Loucy (cell line): ENCODE measurements around the gene DRAM1.
A peak's percentile ranks its signal among the peaks of the same experiment; 100 is the strongest.

Source experiments
- H2AFZ ChIP-seq: fragments of 200-600 bp; sonication (generic); 2 replicates; pipeline ENCODE4 v1.6.0; 2016; ENCODE audit warnings: antibody characterized with exemption, mild to moderate bottlenecking, low read length, moderate library complexity
- H3F3A ChIP-seq: fragments of 200-600 bp; 2 replicates; pipeline ENCODE4 v1.6.0; 2016; ENCODE audit warnings: antibody characterized with exemption, low read depth, mild to moderate bottlenecking
- H3K27me3 ChIP-seq: fragments of 200-600 bp; sonication (generic); 2 replicates; pipeline ENCODE4 v1.6.1; 2014; ENCODE audit warnings: low read length, mild to moderate bottlenecking; ENCODE audit not compliant: insufficient read depth, poor library complexity, severe bottlenecking
- H3K36me3 ChIP-seq: fragments of 200-600 bp; sonication (generic); 2 replicates; pipeline ENCODE4 v1.6.1; 2016; ENCODE audit warnings: low read length; ENCODE audit not compliant: insufficient read depth
- H3K4me1 ChIP-seq: fragments of 200-600 bp; sonication (generic); 2 replicates; pipeline ENCODE4 v1.5.1; 2014; ENCODE audit warnings: low read length, mild to moderate bottlenecking; ENCODE audit not compliant: insufficient read depth, poor library complexity, severe bottlenecking
- H3K4me2 ChIP-seq: fragments of 200-600 bp; sonication (generic); 2 replicates; pipeline ENCODE4 v1.6.0; 2014; ENCODE audit warnings: antibody characterized with exemption, low read length, low read depth, mild to moderate bottlenecking; ENCODE audit not compliant: poor library complexity, severe bottlenecking
- H3K4me3 ChIP-seq: fragments of 200-600 bp; sonication (generic); 2 replicates; pipeline ENCODE4 v1.5.1; 2014; ENCODE audit warnings: low read length, mild to moderate bottlenecking, mixed read lengths; ENCODE audit not compliant: poor library complexity, severe bottlenecking
- H3K79me2 ChIP-seq: fragments of 200-600 bp; sonication (generic); 2 replicates; pipeline ENCODE4 v1.6.1; 2014; ENCODE audit warnings: low read length; ENCODE audit not compliant: insufficient read depth
- H3K9ac ChIP-seq: fragments of 200-600 bp; sonication (generic); 2 replicates; pipeline ENCODE4 v1.6.0; 2014; ENCODE audit warnings: mild to moderate bottlenecking, low read depth, low read length, moderate library complexity; ENCODE audit not compliant: poor library complexity, severe bottlenecking
- H3K9me2 ChIP-seq: fragments of 200-600 bp; sonication (generic); replicated peaks from 2 replicates; pipeline ENCODE4 v1.6.1; 2016; ENCODE audit warnings: low read depth, low read length, mixed read lengths
- H3K9me3 ChIP-seq: fragments of 200-600 bp; sonication (generic); 2 replicates; pipeline ENCODE4 v1.6.1; 2014; ENCODE audit warnings: mild to moderate bottlenecking, antibody characterized with exemption, low read length, low read depth; ENCODE audit not compliant: insufficient read depth
- H4K20me1 ChIP-seq: fragments of 200-600 bp; sonication (generic); 2 replicates; pipeline ENCODE4 v1.6.0; 2014; ENCODE audit warnings: antibody characterized with exemption, low read length, mild to moderate bottlenecking; ENCODE audit not compliant: insufficient read depth, poor library complexity, severe bottlenecking
- CTCF ChIP-seq: fragments of 200-600 bp; sonication (generic); conservative IDR thresholded peaks from 2 replicates; pipeline ENCODE4 v1.5.1; 2014; ENCODE audit warnings: mild to moderate bottlenecking, antibody characterized with exemption, low read length
- EZH2phosphoT487 ChIP-seq: fragments of 200-600 bp; IDR thresholded peaks from 2 replicates; pipeline ENCODE4 v1.6.1; 2018; ENCODE audit warnings: antibody characterized with exemption, mild to moderate bottlenecking, moderate library complexity, borderline replicate concordance

Gene DRAM1

GRCh38 chr12:101876861-101877805, at the start of gene DRAM1:
Gene DRAM1 (plus strand): TSS chr12:101877580. CDS start chr12:101877790, 210 bp downstream.
- Histone ChIP-seq H4K20me1 (no peaks in the 10 kb centered on the region), H3K9me2 (no peaks in the 10 kb centered on the region), H3K36me3 (no peaks in the 10 kb centered on the region), H3K4me1 (peaks cover 7% of the 10 kb centered on the region), H3K27me3 (no peaks in the 10 kb centered on the region), H3K9ac (peak within 1 kb of the TSS; percentile 93), H3K4me2 (peak within 1 kb of the TSS; percentile 75), H3F3A (no peaks in the 10 kb centered on the region; the same call in 1 of the 2 replicates), H2AFZ (peak within 1 kb of the TSS; percentile 82), H3K4me3 (peak within 1 kb of the TSS; percentile 79), H3K9me3 (no peaks in the 10 kb centered on the region), H3K79me2 (no peaks in the 10 kb centered on the region)
- TF ChIP-seq EZH2phosphoT487 = no peak
- TF ChIP-seq CTCF = peak; percentile 31; the same call in 1 of the 2 replicates

- peak overlapping the region; percentile 87 for H3K9ac ChIP-seq
- TF ChIP-seq CTCF (no peak), EZH2phosphoT487 (no peak)
- no peak overlapping the region for H2AFZ ChIP-seq
- peaks cover 62% of the 10 kb centered on the region for H3K79me2 ChIP-seq
- H3F3A ChIP-seq = peaks cover under 1% of the 10 kb centered on the region; the same call in 1 of the 2 replicates
- peak overlapping the region; percentile 92 for H3K4me3 ChIP-seq
- H3K36me3 ChIP-seq = no peaks in the 10 kb centered on the region
- peaks cover 61% of the 10 kb centered on the region for H3K4me1 ChIP-seq
- peaks cover 16% of the 10 kb centered on the region for H4K20me1 ChIP-seq
- H3K27me3 ChIP-seq = no peaks in the 10 kb centered on the region
- no peaks in the 10 kb centered on the region for H3K9me3 ChIP-seq
- no peaks in the 10 kb centered on the region for H3K9me2 ChIP-seq
- H3K4me2 ChIP-seq = peak overlapping the region; percentile 67
Observed at GRCh38 chr12:101828463-101829196, 48.8 kb upstream of the DRAM1 start.

- Histone ChIP-seq H3K79me2 (peaks cover 58% of the 10 kb centered on the region), H3K4me1 (peaks cover 57% of the 10 kb centered on the region)
Observed at GRCh38 chr12:101829639-101830366, 47.6 kb upstream of the DRAM1 start.

More at GRCh38 chr12:101829639-101830366, 47.6 kb upstream of the DRAM1 start:
- H2AFZ ChIP-seq = peak overlapping the region; percentile 86
- no peaks in the 10 kb centered on the region for H3K27me3 ChIP-seq
- no peaks in the 10 kb centered on the region for H3F3A ChIP-seq
- TF ChIP-seq CTCF (no peak), EZH2phosphoT487 (no peak)
- H3K9me2 ChIP-seq = no peaks in the 10 kb centered on the region
- peak overlapping the region; percentile 87 for H3K9ac ChIP-seq
- peak overlapping the region; percentile 67 for H3K4me2 ChIP-seq
- H4K20me1 ChIP-seq = peaks cover 13% of the 10 kb centered on the region
- peak overlapping the region; percentile 92 for H3K4me3 ChIP-seq
- no peaks in the 10 kb centered on the region for H3K9me3 ChIP-seq
- H3K36me3 ChIP-seq = no peaks in the 10 kb centered on the region
